HFF-Myc (cell line): ENCODE results near the gene GOLGA6L2.
"Not testable (repeated sequence)": the region's sequence is repeated elsewhere in the genome, so short reads cannot be mapped to it uniquely, and the experiment has no call there.

Source experiments
- DNase-seq: peaks from one replicate; pipeline ENCODE4 v3.0.0-alpha.2; 2011; ENCODE audit warnings: low read depth; ENCODE audit errors: extremely low read depth
- H3K4me3 ChIP-seq: replicated peaks from 2 replicates; pipeline ENCODE4 v1.5.1; 2011; ENCODE audit warnings: low read depth, mild to moderate bottlenecking, control low read depth, low read length
- CTCF ChIP-seq: IDR thresholded peaks from 2 replicates; pipeline ENCODE4 v1.5.1; 2012; ENCODE audit warnings: mild to moderate bottlenecking, low read depth, low read length, control low read depth; ENCODE audit errors: missing control alignments

The GOLGA6L2 gene

GRCh38 chr15:23424111-23424904, 22.7 kb downstream of the GOLGA6L2 start:
- no peak overlapping the region for H3K4me3 ChIP-seq
- TF ChIP-seq CTCF = no peak
- no peak for DNase-seq

DNA sequence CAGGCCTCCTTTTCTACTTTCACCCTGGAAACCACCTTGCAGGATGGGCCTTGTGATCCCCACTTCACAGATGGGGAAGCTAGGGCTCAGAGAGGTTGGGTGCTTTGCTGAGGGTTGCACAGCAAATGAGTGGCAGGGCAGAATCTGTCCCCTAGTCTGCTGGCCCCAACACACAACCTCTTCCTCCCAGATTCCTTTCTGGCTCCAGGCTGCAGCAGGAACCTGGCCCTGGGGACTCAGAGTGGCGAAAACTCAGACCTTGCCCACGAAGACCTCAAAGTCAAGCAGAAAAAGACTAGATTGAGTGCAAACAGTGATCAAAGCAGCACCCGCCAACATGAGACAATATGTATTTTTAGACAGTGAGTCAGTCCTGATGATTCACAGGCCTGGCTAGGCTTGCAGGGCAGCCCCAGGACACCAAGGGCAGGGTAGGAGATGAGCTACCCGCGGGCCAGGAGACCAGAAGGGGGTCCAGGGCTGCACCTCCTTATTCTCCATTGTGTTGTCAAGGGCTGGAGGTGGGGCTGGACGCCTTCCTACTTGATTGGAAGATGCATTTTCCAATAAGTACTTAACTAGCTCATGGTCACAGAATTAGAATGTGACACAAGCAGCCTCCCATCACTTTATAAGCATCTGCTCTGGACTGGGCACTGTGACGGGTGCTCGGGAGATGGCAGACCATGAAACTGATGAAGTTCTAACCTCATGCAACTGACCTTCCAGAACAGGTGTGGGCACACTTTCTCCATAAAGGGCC, 23.9 kb downstream of the GOLGA6L2 start:
- no peak overlapping the region for H3K4me3 ChIP-seq
- DNase-seq = no peak
- TF ChIP-seq CTCF = no peak

DNA sequence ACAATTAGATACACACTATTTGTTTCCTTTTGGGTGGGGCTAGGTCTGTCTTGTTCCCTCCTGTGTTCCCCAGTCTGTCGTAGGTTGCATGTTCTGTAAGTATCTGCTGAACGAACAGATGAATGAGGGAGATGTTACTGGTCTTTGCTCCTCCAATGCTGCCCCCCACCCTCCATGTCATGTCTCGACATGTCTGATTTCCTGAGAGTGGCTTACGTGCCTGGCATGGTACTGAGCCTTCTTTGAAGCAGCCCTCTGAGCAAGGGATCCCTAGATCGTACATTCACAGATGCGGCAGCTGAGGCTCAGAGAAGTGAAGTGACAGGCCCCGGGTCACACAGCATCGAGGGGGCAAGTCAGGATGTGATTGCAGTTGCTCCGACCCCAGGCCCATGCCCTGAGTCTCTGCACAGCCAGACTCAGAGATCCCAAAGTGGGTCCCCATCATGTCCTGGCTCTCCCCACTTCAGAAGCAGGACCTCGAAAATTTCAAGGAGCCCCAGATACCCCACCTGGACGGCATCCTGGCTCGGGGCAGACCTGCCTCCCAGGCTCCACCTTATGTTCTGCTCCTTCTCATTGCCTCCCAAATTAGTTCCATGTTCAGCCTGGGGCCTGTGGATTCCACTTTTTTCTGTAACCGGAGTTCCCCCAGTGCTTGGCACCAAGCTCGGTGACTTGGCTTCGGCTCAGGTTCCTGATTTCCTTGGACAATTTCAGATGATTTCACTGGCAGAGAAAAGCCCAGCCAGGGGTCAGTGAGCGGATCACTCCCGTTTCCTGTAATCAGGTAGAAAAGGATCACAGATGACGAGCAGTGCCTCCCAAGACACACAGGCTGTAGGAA, 24.7 kb downstream of the GOLGA6L2 start:
- DNase-seq = no peak
- no peak for TF ChIP-seq CTCF
- H3K4me3 ChIP-seq = no peak overlapping the region

GRCh38 chr15:23420806-23421575, 26.1 kb downstream of the GOLGA6L2 start:
- no peak for DNase-seq
- H3K4me3 ChIP-seq = no peak overlapping the region
- no peak for TF ChIP-seq CTCF

DNA sequence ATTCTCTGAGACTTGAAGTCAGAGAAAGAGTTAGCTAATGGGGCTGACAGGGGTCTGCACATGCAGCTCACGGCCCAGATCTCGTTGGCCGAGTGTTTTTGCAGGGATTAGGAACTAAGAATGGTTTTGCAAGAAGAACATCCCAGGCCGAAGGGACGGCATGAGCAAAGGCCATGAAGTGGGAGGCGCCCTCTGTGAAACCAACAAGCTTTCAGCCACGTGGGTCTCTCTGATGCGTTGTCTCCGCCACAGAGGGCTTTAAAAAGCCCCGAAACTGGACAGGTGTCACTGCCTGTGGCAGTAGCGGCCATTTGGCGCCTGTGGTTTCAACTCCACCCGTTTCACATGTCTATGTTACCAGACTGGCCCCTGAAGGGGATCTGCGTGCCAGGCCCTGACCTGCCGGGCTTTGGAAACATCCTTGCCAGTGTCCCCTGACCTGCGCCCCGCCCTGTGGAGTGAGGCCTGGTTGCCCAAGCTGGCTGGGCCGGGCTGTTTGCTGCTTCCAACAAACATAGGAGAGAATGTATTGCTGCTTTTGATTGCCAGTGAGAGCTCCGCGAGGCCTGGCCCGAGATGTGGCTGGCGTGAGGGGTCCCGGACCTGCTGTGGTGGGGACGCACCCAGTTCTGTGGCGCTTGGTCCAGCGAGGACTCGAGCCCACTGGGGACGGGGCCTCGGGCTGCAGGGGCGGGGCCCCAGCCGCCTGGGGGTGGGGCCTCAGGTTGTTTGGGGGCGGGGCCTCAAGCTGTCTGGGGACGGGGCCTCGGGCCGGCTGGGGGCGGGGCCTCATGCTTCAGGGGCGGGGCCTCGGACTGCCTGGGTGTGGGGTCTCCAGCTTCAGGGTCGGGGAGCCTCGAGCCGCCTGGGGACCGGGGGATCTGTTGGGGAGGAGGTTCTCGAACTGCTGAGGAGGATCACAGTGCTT, 30.4 kb downstream of the GOLGA6L2 start:
- no peak overlapping the region for H3K4me3 ChIP-seq
- no peak for TF ChIP-seq CTCF
- DNase-seq = no peak

DNA sequence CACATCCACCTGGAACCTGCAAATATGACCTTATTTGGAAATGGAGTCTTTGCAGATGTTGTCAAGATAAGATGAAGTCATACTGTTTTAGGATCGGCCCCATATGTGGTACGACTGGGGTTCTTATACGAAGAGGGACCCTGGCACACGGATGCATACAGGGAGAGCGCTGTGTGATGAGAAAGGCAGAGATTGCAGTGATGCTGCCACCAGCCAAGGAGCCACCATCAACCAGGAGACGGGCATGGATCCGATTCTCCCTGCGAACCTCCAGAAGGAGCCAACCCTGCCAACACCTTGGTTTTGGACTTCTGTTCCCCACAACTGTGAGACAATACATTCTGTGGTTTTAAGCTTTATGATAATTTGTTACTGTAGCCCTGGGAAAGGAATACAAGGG, 31.2 kb downstream of the GOLGA6L2 start:
- H3K4me3 ChIP-seq, DNase-seq: not testable (repeated sequence)
